NT2/D1 (cell line): ENCODE data around the gene VPS39.

Experiments used
- DNase-seq: peaks from one replicate; pipeline ENCODE4 v3.0.0-alpha.2; 2011; ENCODE audit warnings: low read depth, low spot score
- H3K27me3 ChIP-seq: 2 replicates; pipeline ENCODE4 v1.6.0; 2011; ENCODE audit warnings: mild to moderate bottlenecking; ENCODE audit not compliant: insufficient read length, insufficient read depth
- H3K36me3 ChIP-seq: 2 replicates; pipeline ENCODE4 v1.6.1; 2011; ENCODE audit warnings: mild to moderate bottlenecking, low read length, mixed read lengths; ENCODE audit not compliant: insufficient read depth, insufficient read length
- H3K4me1 ChIP-seq: 2 replicates; pipeline ENCODE4 v1.5.1; 2011; ENCODE audit not compliant: insufficient read depth, insufficient read length
- H3K4me3 ChIP-seq: 2 replicates; pipeline ENCODE4 v1.5.1; 2011; ENCODE audit warnings: low read depth; ENCODE audit not compliant: insufficient read length
- H3K9ac ChIP-seq: 2 replicates; pipeline ENCODE4 v1.6.0; 2011; ENCODE audit warnings: low read depth; ENCODE audit not compliant: insufficient read length
- H3K9me3 ChIP-seq: 2 replicates; pipeline ENCODE4 v1.5.1; 2011; ENCODE audit warnings: mild to moderate bottlenecking, low read length; ENCODE audit not compliant: insufficient read depth
- SUZ12 ChIP-seq: IDR thresholded peaks from 2 replicates; pipeline ENCODE4 v1.6.1; 2011; ENCODE audit not compliant: insufficient read length, insufficient read depth; ENCODE audit errors: extremely low read depth
- YY1 ChIP-seq: IDR thresholded peaks from 2 replicates; pipeline ENCODE4 v1.6.1; 2011; ENCODE audit not compliant: insufficient read length, insufficient read depth
- ZNF274 ChIP-seq: IDR thresholded peaks from 2 replicates; pipeline ENCODE4 v1.6.1; 2011; ENCODE audit warnings: mild to moderate bottlenecking, low read depth, low read length

Gene VPS39

GRCh38 chr15:42214600-42214999, 6.5 kb upstream of the VPS39 start:
- Histone ChIP-seq H3K4me1 (no peaks in the 10 kb centered on the region), H3K4me3 (no peak overlapping the region), H3K9me3 (no peaks in the 10 kb centered on the region), H3K9ac (no peak overlapping the region), H3K36me3 (peaks cover 74% of the 10 kb centered on the region), H3K27me3 (no peaks in the 10 kb centered on the region)
- TF ChIP-seq YY1 (no peak), SUZ12 (no peak)
- DNase-seq, result no peak

GRCh38 chr15:42213511-42213910, 5.4 kb upstream of the VPS39 start:
- Histone ChIP-seq H3K9me3 (no peaks in the 10 kb centered on the region), H3K4me3 (no peak overlapping the region), H3K4me1 (no peaks in the 10 kb centered on the region), H3K27me3 (no peaks in the 10 kb centered on the region), H3K36me3 (peaks cover 63% of the 10 kb centered on the region), H3K9ac (no peak overlapping the region)
- no peak for DNase-seq
- TF ChIP-seq YY1 (no peak), SUZ12 (no peak), ZNF274 (no peak)

DNA sequence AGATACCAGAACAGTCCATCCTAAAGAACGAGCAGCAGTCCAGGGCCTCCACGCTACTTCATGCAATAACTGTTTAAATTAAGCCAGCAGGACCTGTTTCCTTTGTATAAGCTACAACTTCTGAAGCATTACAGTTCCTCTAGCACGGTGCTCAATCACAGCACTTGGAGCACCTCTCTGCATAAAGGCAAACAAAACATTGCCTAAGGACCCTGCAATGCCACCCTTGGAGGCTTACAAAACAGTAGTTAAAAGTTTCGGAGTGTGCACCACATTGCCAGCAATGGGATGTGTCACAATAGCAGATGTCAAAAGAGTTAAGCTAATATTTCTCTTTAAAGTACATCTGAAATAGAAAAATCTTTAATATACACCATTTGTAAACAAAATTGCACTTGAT, 2.6 kb upstream of the VPS39 start:
- Histone ChIP-seq H3K36me3 (peaks cover 41% of the 10 kb centered on the region), H3K9ac (no peak overlapping the region), H3K4me3 (no peak overlapping the region), H3K9me3 (no peaks in the 10 kb centered on the region), H3K27me3 (no peaks in the 10 kb centered on the region), H3K4me1 (no peaks in the 10 kb centered on the region)
- DNase-seq, result no peak
- no peak for TF ChIP-seq ZNF274
- TF ChIP-seq YY1, result no peak
- TF ChIP-seq SUZ12, result no peak

- Histone ChIP-seq H3K36me3 (peaks cover 16% of the 10 kb centered on the region), H3K9me3 (no peaks in the 10 kb centered on the region), H3K9ac (no peak overlapping the region), H3K27me3 (no peaks in the 10 kb centered on the region), H3K4me1 (no peaks in the 10 kb centered on the region), H3K4me3 (no peak overlapping the region)
- DNase-seq, result no peak
- TF ChIP-seq ZNF274 (no peak), YY1 (no peak), SUZ12 (no peak)
Observed at GRCh38 chr15:42206406-42206805, 1.7 kb downstream of the VPS39 start.

- Histone ChIP-seq H3K9me3 (no peaks in the 10 kb centered on the region), H3K9ac (no peak overlapping the region), H3K27me3 (no peaks in the 10 kb centered on the region), H3K4me1 (no peaks in the 10 kb centered on the region), H3K36me3 (peaks cover 8% of the 10 kb centered on the region), H3K4me3 (no peak overlapping the region)
- no peak for DNase-seq
- TF ChIP-seq YY1 (no peak), SUZ12 (no peak), ZNF274 (no peak)
Observed at GRCh38 chr15:42203891-42204290, 4.2 kb downstream of the VPS39 start.

DNA sequence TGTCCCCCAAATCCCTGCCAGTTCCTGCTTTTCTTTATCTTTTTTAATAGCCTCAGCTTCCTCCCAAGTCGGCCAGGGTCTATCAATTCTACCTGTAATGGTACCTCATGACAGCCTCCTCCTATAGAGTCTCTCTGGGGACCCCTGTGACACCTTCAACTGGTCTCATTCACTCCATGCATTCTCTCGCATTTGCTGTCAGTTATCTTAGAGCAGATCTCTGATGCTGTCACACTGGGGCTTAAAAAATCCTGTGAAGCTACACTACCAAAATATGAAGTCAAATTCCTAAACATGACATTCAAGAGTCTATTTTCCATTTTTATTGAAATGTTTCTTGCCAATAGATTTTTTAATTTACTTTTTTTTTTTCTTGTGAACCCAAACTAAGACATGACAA, 5.5 kb downstream of the VPS39 start:
- no peak for DNase-seq
- Histone ChIP-seq H3K4me1 (no peaks in the 10 kb centered on the region), H3K4me3 (no peak overlapping the region), H3K27me3 (no peaks in the 10 kb centered on the region), H3K9ac (no peak overlapping the region), H3K9me3 (no peaks in the 10 kb centered on the region), H3K36me3 (peaks cover 11% of the 10 kb centered on the region)
- no peak for TF ChIP-seq ZNF274
- no peak for TF ChIP-seq SUZ12
- no peak for TF ChIP-seq YY1

DNA sequence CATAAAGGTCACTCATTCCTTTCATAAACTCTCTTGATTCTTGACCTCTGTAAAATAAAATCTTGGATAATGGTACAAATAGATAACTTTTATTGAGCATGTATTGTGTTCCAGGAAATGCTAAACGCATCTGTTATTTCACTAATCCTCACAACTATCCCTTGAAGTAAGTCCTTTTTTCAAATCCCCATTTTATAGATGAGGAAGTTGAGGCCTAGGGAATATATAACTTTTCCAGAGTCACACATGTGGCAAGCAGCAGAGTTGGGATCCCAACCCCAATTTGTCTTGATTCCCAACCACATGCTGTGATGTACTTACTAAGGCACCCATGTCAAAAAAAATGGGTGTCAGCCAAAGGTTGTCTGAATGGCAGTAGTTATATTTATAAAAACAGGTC, 6.3 kb downstream of the VPS39 start:
- H3K9me3 ChIP-seq, result no peaks in the 10 kb centered on the region
- no peak overlapping the region for H3K9ac ChIP-seq
- peaks cover 11% of the 10 kb centered on the region for H3K36me3 ChIP-seq
- H3K27me3 ChIP-seq, result no peaks in the 10 kb centered on the region
- TF ChIP-seq SUZ12 (no peak), ZNF274 (no peak), YY1 (no peak)
- H3K4me3 ChIP-seq, result no peak overlapping the region
- H3K4me1 ChIP-seq, result no peaks in the 10 kb centered on the region
- no peak for DNase-seq

DNA sequence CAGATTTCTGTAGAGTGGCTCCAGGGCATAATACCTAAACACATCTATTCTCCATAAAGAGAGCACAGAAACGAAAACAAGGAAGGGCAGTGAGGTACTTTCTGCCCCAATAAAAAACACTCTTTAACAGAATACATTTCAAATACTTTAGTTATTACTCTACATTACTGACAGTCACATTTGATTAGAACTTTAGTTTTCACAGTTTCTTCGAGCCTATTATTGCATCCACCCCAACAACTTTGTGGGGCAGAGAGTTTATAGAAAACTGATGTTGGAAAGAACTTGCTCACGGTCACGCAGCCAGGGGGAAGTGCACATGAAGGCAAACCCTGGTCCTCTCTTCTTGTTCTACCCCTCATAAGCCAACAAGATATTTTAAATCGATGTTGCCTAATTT, 9.0 kb downstream of the VPS39 start:
- TF ChIP-seq YY1 (no peak), SUZ12 (no peak), ZNF274 (no peak)
- no peak for DNase-seq
- Histone ChIP-seq H3K4me3 (no peak overlapping the region), H3K9ac (no peak overlapping the region), H3K27me3 (no peaks in the 10 kb centered on the region), H3K9me3 (no peaks in the 10 kb centered on the region), H3K4me1 (no peaks in the 10 kb centered on the region), H3K36me3 (peaks cover 11% of the 10 kb centered on the region)
